Endothelial cell of coronary artery (primary cell): ENCODE data around the gene ZNF165. TPM values are rescaled to one million over a fixed set of nuclear protein-coding genes. Genes with fewer than 3 reads are reported as not detected.

ENCODE experiments used
- total RNA-seq: library from RNA; depleted of rRNA; stranded (reverse); fragments of >200 nt; gene quantifications from 2 replicates; pipeline ENCODE4 v1.2.3, GENCODE V29; 2014

Gene ZNF165
- 0.19 and 0.36 TPM in 2 replicates for total RNA-seq

DNA sequence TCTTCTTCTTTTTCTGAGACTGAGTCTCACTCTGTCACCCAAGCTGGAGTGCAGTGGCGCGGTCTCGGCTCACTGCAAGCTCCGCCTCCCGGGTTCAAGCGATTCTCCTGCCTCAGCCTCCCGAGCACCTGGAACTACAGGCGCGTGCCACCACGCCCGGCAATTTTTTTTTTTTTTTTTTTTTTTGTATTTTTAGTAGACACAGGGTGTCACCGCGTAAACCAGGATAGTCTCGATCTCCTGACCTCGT, at the start of gene ZNF165:
Gene ZNF165 (plus strand): TSS at position 188 of the 250 bp plus-strand sequence. CDS start 4,913 bp downstream, outside the sequence.

DNA sequence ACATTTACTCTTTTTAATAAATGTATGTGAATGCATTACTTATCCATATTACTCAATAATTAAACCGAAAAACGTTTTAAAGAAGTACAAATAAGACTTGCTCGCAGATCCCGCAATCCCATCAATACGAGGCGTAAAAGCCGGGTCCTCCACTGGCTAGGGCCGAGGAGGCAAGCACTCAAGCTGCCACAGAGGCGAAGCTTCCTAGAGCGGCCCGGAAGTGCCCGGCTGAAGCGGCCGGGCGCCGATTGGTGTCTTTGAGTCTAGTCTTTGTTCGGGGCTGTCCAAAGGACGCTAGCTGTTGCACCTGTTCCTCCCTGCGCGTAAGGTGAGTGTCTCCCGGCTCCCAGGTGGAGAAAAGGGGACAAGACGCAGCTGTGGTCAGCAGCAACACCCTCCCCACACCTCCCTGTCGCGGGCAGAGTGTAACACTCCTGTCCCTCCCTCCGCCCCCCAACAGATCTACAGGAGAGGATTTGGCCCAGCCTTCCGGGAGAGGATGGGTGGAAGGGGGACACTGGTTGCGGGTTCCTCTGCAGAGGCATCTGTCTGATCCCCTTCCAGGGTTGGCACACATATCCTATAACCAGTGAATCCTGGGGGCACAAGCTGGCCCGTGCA, 44.1 kb downstream of the ZNF165 start, which contains the start of gene ZSCAN16:
Gene ZSCAN16 (plus strand): TSS at position 260 of the 621 bp plus-strand sequence. CDS start 835 bp downstream, outside the sequence.

Other genes with a start within 250 kb of the ZNF165 start
- not detected in 2 replicates for gene OR2B2, start 168.2 kb upstream of the ZNF165 start, total RNA-seq
- not detected in 2 replicates for gene OR2B6, start 123.3 kb upstream of the ZNF165 start, total RNA-seq
- gene ZSCAN16, start 44.0 kb downstream of the ZNF165 start, total RNA-seq, result 11.8 and 12.1 TPM in 2 replicates
- gene ZKSCAN8, start 61.3 kb downstream of the ZNF165 start, total RNA-seq, result 8.5 and 16.3 TPM in 2 replicates
- 10.7 and 14.7 TPM in 2 replicates for gene ZSCAN9, start 144.7 kb downstream of the ZNF165 start, total RNA-seq
- gene ZKSCAN4, start 171.7 kb downstream of the ZNF165 start, total RNA-seq, result 5.2 and 5.7 TPM in 2 replicates
- 0.27 and 0.85 TPM in 2 replicates for gene NKAPL, start 178.7 kb downstream of the ZNF165 start, total RNA-seq
- gene ZSCAN26, start 186.6 kb downstream of the ZNF165 start, total RNA-seq, result 9.8 and 13.5 TPM in 2 replicates
- gene PGBD1, start 201.0 kb downstream of the ZNF165 start, total RNA-seq, result 5.9 and 7.1 TPM in 2 replicates